GM19025 (cell line): ENCODE measurements around the gene HIGD1B.
"Not testable (repeated sequence)": the region's sequence is repeated elsewhere in the genome, so short reads cannot be mapped to it uniquely, and the experiment has no call there.

ENCODE experiments used
- ATAC-seq: cut with Tn5 transposase; IDR thresholded peaks from one replicate; pipeline ENCODE4 v1.9.1; 2021; ENCODE audit warnings: mild to moderate bottlenecking, low read depth, moderate library complexity; ENCODE audit not compliant: unreplicated experiment

HIGD1B gene

DNA sequence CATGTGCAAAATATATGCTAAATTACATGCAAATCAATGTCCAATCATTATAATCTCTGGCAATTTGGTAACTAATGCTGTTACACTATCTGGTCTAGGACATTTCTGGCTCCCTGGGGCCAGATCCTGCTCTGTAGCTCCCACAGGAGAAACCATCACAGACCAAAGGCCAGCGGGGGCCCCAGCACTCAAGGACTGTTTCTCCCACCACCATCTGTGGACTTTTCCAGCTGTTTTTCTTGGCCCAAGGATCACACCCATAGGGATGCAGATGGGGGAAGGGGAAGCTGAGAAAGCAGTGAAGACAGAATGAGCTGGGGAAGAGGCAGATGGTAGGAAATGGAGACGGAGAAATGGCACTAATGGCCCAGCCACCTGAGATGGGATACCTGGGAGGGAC is at the start of gene HIGD1B:
TSS of gene HIGD1B (plus strand) at position 298 of the 400 bp plus-strand sequence. CDS start 270 bp downstream, outside the sequence.
- no peak for ATAC-seq

DNA sequence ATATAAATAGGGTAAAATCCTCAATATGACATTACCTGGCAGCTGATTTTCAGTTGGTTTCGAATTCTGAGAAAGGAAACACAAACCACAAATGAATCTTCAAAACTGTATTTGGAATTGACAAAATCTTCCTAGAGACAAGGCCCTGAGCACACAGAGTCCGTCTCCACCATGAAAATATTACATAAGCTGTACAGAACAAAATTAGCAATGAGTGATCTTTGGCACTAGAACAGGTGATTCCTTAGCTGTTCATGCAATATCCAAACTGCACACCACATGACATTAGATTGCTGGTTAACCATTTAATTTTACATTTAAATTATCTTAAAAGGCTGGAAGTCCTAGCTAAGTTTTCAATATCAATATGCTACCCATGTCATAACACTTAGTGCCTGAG is 49.3 kb upstream of the HIGD1B start:
- no peak for ATAC-seq

DNA sequence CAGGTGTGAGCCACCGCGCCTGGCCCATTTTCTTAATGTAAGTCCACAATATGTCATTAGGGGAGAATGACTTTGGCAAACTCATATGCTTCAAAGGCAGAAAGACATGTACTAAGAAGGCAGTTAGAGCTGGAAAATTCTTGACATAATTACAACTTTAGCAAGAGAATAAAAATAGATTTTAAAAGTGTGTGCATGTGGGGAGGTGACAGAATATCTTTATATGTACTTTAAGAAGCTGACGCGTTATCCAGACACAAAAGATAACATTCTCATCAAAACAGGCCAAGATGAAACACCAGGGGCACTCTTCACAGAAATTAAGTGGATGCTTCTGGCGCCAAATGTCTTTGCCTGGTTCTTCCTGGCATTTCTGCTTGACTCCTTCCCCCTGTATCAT is 45.8 kb upstream of the HIGD1B start:
- ATAC-seq, result no peak

DNA sequence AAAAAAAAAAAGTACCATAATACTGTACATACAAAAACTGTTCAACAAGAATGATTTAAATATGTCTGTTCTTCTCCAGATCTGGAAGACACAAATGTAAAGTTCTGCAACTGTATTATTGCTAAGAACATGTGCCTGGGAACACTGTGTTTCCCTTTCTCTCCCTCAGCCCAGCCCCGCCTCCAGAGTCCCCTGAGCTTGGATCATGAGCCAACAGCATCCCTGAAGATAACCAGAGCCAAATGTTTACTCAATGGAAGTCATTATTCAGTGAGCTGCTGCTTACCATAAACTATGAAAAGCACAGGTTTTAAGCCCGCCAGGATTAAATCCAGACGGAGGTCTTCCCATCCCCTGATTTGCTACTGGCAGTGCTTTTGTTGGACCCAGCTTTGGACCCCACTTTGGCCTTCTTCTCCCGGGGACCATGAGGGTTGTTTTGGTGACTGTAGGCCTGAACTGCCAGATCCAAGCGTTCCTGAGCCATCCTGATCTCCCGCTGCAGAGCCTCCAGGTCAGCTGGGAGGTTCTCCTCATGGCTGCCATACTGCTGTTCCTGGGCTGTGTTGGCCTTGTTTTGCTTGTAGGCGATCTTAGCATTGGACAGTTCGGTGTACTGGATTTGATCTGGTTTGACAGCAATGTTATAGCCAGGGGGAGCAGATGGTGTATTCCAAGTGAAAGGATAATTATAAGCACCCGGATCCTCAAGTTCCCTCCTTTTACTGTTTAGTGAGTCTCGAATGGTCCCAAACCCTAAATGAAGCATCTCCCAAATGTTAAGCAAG is 43.2 kb upstream of the HIGD1B start:
- ATAC-seq, result no peak

DNA sequence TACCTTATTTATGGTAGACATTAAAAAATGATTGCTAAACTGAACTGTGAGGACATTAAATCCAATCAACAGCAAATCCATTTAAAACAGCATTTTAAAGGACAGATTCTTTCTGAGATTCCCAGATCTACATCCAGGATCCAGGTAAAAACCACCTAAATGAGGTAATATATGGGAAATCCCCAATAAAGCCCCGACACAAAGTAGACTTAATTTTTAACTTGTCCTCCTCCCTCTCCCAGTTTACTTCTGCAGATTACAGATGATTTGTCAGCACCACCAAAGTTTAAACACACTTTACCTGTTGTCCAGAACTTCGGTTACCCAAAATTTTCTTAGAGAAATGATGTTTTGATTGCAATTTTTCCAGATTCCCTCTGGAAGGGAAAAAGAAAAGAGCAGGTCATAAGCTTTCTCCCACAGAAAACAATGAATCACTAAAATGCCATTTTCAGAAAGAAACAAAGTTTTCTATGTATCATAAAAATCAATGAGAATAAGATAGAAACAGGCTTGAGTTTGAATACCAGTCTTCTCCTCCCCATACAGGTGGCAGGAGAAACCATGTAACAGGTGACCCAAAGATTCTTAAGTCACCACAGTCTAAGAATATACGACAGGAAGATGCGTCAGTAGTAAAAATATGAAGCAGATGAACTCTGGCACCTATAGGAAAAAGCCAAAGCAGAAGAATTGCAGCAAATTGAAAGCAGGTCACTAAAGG is 40.4 kb upstream of the HIGD1B start:
- ATAC-seq, result no peak

DNA sequence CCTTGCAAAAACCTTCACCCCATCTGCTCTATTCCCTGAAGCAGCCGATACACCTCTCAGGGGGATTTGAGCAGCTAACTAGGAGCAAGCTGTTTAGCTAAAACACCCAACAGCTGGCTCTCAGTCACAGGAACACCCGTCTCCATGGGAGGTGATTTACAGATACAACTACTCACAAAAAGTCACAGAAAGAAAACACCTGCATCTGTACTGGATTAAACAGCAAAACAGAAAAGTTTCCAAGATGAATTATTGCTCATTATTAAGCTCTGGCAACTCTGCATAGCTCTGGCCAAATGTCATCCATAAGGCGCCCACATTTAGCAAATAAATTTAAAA is 39.9 kb upstream of the HIGD1B start:
- no peak for ATAC-seq

DNA sequence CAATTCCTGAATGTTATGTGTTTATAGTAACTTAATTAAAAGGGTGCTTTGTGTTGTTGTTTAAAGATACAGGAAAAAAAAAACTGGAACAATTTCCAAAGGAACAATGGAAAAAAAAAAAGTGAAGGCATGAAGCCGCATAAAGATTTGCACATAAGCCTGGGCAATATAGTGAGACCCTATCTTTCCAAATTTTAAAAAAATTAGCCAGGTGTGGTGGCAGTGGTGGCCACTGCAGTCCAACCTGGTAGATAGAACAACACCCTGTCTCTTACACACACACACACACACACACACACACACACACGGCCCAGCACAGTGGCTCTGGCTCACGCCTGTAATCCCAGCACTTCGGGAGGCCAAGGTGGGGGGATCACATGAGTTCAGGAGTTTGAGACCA is 39.5 kb upstream of the HIGD1B start:
- no peak for ATAC-seq

DNA sequence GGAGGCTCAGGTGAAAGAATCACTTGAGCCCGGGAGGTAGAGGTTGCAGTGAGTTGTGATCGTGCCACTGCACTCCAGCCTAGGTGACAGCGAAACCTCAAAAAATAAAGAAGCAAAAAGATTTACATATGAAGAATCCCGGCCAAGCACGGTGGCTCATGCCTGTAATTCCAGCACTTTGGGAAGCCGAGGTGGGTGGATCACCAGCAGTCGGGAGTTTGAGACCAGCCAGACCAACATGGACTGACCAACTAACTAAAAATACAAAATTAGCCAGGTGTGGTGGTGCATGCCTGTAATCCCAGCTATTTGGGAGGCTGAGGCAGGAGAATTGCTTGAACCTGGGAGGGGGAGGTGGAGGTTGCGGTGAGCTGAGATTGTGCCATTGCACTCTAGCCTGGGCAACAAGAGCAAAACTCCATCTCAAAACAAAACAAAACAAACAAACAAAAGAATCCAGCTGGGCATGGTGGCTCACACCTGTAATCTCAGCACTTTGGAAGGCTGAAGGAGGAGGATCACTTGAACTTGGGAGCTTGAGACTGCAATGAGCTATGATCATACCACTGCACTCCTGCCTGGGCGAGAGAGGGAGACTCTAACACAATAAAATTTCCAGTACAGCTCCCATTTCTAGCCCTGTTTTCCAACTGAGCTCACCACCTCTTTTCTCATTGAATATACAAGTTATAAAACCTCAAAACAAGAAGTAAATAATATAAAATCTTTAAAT is 38.9 kb upstream of the HIGD1B start:
- not testable (repeated sequence) for ATAC-seq

DNA sequence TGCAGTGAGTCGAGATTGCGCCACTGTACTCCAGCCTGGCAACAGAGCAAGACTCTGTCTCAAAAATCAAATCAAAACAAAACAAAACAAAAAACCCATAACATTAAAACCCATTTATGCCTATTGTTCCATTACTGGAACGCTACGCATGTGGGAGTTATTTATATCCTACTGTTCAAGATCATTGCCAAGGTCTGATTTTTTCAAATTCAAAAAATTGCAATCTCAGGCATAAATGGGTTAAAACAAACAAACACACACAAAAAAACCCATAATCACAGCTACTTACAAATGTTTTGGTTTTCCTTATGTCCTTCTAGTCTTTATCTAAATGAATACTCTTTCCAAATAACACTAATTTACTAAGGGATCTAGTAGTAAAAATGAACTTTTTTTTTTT is 35.4 kb upstream of the HIGD1B start:
- ATAC-seq, result no peak

DNA sequence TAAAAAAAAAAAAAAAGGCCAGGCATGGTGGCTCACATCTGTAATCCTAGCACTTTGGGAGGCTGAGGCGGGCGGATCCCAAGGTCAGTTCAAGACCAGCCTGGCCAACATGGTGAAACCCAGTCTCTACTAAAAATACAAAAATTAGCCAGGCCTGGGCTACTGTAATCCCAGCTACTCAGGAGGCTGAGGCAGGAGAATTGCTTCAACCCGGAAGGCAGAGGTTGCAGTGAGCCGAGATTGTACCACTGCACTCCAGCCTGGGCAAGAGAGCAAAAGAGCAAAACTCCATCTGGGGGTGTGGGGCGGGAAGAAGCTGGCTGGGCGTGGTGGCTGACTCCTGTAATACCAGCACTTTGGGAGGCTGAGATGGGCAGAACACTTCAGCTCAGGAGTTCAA is 29.2 kb upstream of the HIGD1B start:
- not testable (repeated sequence) for ATAC-seq

DNA sequence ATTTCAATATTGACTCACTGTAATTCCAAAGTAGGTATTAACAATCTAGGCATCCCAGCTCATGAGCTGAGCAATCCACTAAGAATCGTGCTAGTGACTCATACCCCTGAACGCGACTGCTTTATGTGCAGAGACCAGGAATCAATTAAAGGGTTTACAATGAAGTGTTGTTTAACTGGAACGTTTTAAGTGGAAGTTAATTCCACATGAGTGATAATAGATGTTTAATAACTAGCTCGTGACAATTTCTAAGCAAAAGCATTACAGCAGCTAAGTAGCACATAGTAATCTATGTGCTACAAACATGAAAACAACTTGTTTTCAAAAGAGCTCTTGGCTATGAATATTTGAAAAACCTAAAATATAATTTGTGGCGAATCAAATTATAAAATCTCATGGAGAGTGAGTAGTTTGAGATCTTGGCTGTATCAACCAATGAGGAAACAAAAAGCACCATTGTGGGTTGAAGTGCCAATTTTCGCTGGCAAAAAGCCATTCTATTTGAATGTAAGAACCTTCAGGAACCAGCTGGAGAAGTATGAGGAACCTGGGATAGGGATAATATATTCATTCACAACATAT is 27.0 kb upstream of the HIGD1B start:
- ATAC-seq, result no peak

DNA sequence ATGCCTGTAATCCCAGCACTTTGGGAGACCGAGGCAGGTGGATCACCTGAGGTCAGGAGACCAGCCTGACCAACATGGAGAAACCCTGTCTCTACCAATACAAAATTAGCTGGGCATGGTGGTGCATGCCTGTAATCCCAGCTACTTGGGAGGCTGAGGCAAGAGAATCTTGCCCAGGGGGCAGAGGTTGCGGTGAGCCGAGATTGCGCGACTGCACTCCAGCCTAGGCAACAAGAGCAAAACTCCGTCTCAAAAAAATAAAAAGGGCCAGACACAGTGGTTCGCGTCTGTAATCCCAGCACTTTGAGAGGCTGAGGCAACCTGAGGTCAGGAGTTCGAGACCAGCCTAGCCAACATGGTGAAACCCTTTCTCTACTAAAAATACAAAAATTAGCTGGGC is 22.4 kb upstream of the HIGD1B start:
- not testable (repeated sequence) for ATAC-seq

DNA sequence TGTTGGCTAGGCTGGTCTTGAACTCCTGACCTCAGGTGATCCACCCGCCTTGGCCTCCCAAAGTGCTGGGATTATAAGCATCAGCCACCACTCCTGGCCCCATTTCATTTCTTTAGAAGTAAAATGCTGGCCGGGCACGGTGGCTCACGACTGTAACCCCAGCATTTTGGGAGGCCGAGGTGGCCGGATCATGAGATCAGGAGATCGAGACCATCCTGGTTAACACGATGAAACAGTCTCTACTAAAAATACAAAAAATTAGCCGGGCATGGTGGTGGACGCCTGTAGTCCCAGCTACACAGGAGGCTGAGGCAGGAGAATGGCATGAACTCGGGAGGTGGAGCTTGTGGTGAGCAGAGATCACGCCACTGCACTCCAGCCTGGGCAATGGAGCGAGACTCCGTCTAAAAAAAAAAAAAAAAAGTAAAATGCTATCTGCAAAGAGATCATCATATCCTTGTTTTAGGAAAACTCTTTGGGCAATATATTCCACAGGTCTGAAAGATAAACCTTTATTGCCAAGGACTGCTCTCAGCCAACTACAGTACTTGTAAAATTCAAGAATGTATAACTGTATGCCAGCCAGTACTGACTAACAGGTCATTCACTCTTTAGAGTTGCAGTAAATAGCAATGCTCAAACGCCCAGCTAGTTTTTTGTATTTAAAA is 21.4 kb upstream of the HIGD1B start:
- no peak for ATAC-seq

DNA sequence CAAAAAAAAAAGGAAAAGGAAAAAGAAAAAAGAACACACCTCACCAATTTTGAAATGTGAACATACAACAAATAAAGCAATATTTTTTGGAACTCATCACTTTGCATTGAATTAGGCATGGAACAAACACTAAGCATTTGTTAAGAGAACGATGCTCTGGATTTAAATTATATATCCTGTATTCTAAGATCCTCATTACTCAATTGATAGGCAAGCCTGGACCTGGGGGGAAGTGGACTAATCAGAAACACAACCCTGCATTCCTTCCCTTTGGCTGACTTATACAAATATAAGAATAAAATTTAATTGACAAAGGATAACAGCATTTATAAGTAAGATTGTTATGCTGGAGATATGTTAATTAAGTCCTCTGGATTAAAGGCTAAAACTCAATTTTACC is 19.8 kb upstream of the HIGD1B start:
- no peak for ATAC-seq

DNA sequence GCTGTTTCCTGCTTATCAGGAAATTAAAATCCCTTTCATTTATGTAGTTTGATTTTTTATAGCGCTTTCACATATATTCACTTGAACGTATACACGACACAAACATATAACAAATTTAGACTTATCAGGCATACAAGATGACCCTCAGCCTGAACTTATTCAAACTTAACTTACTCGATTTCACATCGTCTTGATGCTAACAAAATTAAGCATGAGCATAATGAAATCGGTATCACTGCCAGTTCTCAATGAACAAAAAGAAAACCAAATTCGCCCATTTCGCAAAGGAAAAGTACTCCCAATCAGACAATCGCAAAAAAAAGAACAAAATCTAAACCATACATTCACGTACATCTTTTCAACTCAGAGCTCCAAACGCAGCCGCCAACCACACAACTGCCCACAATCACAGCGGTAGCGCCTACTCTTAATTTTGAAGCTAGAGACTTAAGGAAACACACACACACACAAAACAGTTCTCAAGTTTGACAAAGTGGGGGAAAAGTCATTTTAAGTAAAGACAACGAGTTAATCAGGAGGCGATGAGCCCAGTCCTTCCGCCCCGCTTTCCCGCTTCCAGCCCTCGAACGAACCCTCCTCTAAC is 18.7 kb upstream of the HIGD1B start:
- no peak for ATAC-seq

DNA sequence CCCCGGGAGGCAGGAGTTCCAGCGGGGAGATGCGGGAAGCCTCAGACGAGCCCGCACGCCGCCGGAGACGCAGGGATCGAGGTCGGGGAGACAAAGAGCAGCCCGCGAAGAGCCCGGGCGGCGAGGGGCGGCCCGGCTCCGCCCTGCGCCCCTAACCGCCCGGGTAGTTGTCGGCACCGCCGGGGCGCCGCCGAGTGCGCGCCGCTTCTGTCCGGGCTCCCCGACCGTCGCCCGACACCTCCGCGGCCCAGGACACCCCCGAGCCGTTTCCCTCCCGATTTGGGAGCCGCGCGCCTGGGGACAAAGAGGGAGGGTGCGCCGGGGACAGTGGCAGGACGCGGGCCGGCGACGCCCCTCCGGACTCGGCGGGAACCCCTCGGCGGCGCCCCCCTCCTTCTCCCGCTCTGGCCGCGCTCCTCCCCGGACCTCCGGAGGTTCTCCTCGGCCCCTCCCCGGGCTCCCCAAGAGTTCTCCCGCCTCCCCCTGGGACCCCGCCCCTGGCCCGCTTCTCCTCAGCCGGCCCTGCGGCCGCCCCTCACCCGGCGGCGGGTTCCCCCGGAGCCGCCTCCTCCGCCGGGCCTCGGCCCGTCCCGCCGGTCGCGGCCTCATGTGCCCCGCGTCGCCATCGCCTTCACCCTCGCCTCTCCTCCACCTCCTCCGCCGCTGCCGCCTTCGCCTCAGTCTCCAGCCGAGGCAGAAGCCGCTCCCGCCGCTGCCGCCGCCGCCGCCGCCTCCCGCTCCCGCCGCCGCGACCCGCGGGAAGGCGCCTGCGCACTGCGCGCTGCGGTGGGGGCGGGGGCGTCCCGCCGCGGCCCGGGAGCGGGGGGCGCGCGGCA is 17.9 kb upstream of the HIGD1B start, which contains the start of gene GJC1:
TSS of gene GJC1 (minus strand) at position 765 of the 836 bp plus-strand sequence. CDS start 24,470 bp downstream, outside the sequence.
- ATAC-seq, result no peak

DNA sequence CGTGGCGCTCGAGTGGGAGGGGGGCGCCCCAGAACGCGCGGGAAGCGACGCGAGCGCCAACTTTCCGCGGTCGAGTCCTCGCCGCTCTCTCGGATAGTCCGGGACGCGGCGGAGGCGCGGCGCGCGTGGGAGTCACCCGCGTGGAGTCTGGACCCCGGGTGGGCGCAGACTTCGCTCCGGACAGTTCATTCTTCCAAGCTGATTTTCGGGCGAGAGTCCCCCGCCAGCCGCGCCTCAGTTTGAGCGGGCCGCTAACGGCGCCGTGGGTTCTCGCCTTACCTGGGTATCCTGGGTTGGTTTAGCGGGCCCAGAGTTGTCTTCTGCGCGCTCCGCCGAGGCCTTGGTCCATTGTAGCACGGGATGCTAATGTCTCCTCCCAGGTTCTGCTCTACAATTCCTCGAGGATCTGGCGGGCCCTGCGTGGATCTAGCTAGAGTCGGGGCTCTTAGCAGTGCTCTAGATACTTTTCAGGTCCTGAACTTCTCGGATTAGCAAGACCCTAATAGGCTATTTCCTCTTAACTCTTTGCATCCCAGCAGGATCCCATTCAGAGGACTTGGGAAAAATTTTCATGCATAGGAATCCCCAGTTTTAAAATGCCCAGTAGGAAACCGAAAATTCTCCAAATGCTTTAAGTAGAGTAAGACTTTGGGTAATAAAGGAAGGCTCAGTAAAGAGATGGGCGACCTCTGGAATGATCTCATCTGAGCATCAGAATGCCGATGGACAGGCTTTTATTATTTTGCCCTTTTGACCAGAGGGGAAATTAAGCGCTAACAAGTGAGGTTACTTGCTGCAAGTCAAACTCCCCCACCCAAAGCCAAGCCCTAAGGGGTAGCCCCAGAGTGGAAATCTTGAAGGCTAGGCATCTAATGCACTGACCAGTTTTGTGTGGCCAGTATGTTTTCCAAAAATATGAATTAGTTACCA is 17.1 kb upstream of the HIGD1B start:
- no peak for ATAC-seq

DNA sequence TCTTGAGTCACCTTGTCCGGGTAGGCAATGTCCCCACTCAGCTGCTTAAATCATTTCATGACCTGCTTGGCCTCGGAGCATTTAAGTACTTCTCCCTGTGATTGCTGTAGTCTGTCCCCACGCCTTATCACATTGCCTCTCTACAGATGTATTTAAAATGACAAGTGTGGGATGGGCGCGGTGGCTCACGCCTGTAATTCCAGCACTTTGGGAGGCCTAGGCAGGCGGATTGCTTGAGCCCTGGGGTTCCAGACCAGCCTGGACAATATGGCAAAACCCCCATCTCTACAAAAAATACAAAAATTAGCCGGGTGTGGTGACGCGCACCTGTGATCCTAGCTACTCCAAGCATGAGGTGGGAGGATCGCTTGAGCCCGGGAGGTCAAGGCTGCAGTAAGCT is 16.3 kb upstream of the HIGD1B start:
- ATAC-seq, result no peak
